B cell (primary cell): ENCODE measurements around the gene VIPR2.

Experiments used
- CTCF ChIP-seq: fragments of 200-600 bp; IDR thresholded peaks from one replicate; pipeline ENCODE4 v1.8.0; 2022; ENCODE audit warnings: antibody characterized with exemption, mild to moderate bottlenecking
- EZH2 ChIP-seq: IDR thresholded peaks from 2 replicates; pipeline ENCODE4 v1.6.1; 2012; ENCODE audit warnings: borderline replicate concordance, low read depth, mild to moderate bottlenecking, moderate library complexity, low read length; ENCODE audit not compliant: insufficient read depth, poor library complexity, severe bottlenecking

GRCh38 chr7:159097661-159098423 is 46.8 kb downstream of the VIPR2 start:
- TF ChIP-seq CTCF (no peak), EZH2 (no peak)
